NT2/D1 (cell line): ENCODE data around the gene IL24.

Experiments
- DNase-seq: peaks from one replicate; pipeline ENCODE4 v3.0.0-alpha.2; 2011; ENCODE audit warnings: low read depth, low spot score
- H3K27me3 ChIP-seq: 2 replicates; pipeline ENCODE4 v1.6.0; 2011; ENCODE audit warnings: mild to moderate bottlenecking; ENCODE audit not compliant: insufficient read length, insufficient read depth
- H3K36me3 ChIP-seq: 2 replicates; pipeline ENCODE4 v1.6.1; 2011; ENCODE audit warnings: mild to moderate bottlenecking, low read length, mixed read lengths; ENCODE audit not compliant: insufficient read depth, insufficient read length
- H3K4me1 ChIP-seq: 2 replicates; pipeline ENCODE4 v1.5.1; 2011; ENCODE audit not compliant: insufficient read depth, insufficient read length
- H3K4me3 ChIP-seq: 2 replicates; pipeline ENCODE4 v1.5.1; 2011; ENCODE audit warnings: low read depth; ENCODE audit not compliant: insufficient read length
- H3K9ac ChIP-seq: 2 replicates; pipeline ENCODE4 v1.6.0; 2011; ENCODE audit warnings: low read depth; ENCODE audit not compliant: insufficient read length
- H3K9me3 ChIP-seq: 2 replicates; pipeline ENCODE4 v1.5.1; 2011; ENCODE audit warnings: mild to moderate bottlenecking, low read length; ENCODE audit not compliant: insufficient read depth
- SUZ12 ChIP-seq: IDR thresholded peaks from 2 replicates; pipeline ENCODE4 v1.6.1; 2011; ENCODE audit not compliant: insufficient read length, insufficient read depth; ENCODE audit errors: extremely low read depth
- YY1 ChIP-seq: IDR thresholded peaks from 2 replicates; pipeline ENCODE4 v1.6.1; 2011; ENCODE audit not compliant: insufficient read length, insufficient read depth
- ZNF274 ChIP-seq: IDR thresholded peaks from 2 replicates; pipeline ENCODE4 v1.6.1; 2011; ENCODE audit warnings: mild to moderate bottlenecking, low read depth, low read length

Gene IL24

DNA sequence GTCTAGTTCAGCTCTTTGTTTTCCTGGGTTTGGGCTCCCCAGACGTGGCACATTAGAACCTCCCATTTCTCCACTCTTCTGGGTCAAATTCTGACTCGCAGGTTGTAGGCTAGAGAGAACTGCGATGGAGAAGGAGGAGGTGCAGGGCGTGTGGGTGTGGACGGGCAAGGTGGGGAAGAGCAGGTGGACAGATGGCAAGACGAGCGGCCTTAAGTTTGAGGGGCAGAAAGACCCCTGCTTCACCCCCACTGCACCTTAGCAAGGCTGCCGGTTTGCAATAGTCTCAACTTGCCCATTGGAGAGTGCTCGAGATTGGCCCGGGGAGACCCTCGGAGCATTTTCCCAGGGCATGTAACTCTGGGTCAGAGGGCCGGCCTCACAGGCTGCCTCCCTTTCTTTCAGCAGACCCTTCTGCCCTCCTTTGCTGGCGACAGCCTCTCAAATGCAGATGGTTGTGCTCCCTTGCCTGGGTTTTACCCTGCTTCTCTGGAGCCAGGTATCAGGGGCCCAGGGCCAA, 1.7 kb downstream of the IL24 start:
- no peaks in the 10 kb centered on the region for H3K36me3 ChIP-seq
- H3K4me1 ChIP-seq = peaks cover 8% of the 10 kb centered on the region
- DNase-seq = no peak
- no peaks in the 10 kb centered on the region for H3K9me3 ChIP-seq
- no peak overlapping the region for H3K4me3 ChIP-seq
- H3K27me3 ChIP-seq = no peaks in the 10 kb centered on the region
- no peak for TF ChIP-seq ZNF274
- TF ChIP-seq YY1 = no peak
- no peak for TF ChIP-seq SUZ12
- no peak overlapping the region for H3K9ac ChIP-seq

DNA sequence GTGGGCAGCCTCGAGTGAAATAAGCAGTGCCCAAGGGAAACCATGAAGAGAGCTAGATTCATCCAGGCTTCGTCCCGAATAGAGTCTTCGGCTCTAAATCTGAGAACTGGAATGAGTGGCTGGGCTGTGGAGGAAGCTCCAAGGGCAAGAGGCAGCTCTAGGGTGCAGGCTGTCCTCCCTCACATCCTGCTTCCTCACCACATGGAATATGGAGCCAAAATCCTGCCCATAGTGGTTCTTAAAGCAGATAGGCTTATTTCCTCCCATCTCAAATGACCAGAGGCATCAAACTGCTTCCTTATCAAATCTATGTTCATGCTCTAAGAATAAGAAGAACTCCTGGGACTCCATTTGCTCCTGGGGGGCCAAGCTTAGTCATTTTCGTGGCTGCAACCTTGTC, 2.5 kb downstream of the IL24 start:
- H3K4me1 ChIP-seq = peaks cover 8% of the 10 kb centered on the region

DNA sequence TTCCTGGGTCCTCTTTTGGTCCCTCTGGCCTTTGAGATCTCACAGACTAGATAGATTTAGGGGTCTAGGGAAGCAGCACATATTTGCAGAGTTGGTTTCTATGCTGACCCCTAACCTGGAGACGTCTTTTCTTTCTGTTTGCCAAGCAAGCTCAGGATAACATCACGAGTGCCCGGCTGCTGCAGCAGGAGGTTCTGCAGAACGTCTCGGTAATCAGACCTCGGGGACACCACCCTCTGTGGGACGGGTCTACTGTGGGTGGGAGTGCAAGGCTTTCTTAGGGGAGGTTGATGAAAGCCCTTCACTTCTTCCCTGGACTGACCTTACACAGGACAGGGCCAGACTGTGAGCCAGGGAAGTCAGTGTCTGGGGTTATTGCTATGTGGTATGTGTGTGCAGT, 2.9 kb downstream of the IL24 start:
- Histone ChIP-seq H3K36me3 (peaks cover 3% of the 10 kb centered on the region), H3K27me3 (no peaks in the 10 kb centered on the region), H3K9me3 (no peaks in the 10 kb centered on the region), H3K9ac (no peak overlapping the region), H3K4me3 (no peak overlapping the region), H3K4me1 (peaks cover 6% of the 10 kb centered on the region)
- DNase-seq = no peak
- TF ChIP-seq SUZ12 = no peak
- no peak for TF ChIP-seq YY1
- no peak for TF ChIP-seq ZNF274

More for the DNA sequence above, 2.5 kb downstream of the IL24 start:
- Histone ChIP-seq H3K4me3 (no peak overlapping the region), H3K9me3 (no peaks in the 10 kb centered on the region), H3K36me3 (peaks cover 3% of the 10 kb centered on the region), H3K9ac (no peak overlapping the region), H3K27me3 (no peaks in the 10 kb centered on the region)
- no peak for TF ChIP-seq SUZ12
- no peak for TF ChIP-seq YY1
- TF ChIP-seq ZNF274 = no peak
- no peak for DNase-seq

DNA sequence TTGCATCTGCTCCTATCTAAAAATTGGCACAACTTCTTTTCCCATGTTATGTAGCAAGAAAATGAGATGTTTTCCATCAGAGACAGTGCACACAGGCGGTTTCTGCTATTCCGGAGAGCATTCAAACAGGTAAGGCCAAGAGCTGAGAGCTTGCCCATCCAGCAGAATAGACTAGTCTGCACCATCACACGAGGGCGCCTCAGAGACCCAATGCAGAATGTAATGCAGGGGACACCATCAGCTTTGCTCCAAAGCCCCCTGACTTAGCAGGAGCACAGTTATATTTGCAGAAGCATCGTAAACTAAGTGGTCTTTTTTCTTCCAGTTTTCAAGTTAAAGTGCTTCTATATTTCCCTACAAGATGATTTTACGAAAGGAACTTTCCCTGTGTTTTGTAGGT, 4.7 kb downstream of the IL24 start:
- Histone ChIP-seq H3K36me3 (peaks cover 3% of the 10 kb centered on the region), H3K4me3 (no peak overlapping the region), H3K9me3 (no peaks in the 10 kb centered on the region), H3K9ac (no peak overlapping the region), H3K4me1 (peaks cover 3% of the 10 kb centered on the region), H3K27me3 (no peaks in the 10 kb centered on the region)
- TF ChIP-seq ZNF274 = no peak
- no peak for TF ChIP-seq YY1
- no peak for TF ChIP-seq SUZ12
- DNase-seq = no peak

DNA sequence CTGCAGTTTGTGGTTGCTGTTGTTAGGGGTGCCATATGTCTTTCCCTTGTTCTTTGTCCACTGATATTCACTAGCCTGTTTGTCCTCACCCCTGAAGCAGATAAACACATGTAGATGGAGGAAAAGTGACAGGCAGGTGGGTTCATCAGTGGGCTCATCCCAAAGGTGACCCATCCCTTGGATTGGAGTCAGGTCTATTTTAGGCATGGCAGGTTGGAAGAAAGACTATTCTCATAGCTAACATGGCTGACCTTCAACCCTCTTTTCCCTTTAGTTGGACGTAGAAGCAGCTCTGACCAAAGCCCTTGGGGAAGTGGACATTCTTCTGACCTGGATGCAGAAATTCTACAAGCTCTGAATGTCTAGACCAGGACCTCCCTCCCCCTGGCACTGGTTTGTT, 5.5 kb downstream of the IL24 start:
- Histone ChIP-seq H3K27me3 (peaks cover 2% of the 10 kb centered on the region), H3K36me3 (peaks cover 3% of the 10 kb centered on the region), H3K9ac (no peak overlapping the region), H3K4me1 (peaks cover 5% of the 10 kb centered on the region), H3K9me3 (no peaks in the 10 kb centered on the region), H3K4me3 (no peak overlapping the region)
- no peak for DNase-seq
- no peak for TF ChIP-seq SUZ12
- no peak for TF ChIP-seq YY1
- no peak for TF ChIP-seq ZNF274

DNA sequence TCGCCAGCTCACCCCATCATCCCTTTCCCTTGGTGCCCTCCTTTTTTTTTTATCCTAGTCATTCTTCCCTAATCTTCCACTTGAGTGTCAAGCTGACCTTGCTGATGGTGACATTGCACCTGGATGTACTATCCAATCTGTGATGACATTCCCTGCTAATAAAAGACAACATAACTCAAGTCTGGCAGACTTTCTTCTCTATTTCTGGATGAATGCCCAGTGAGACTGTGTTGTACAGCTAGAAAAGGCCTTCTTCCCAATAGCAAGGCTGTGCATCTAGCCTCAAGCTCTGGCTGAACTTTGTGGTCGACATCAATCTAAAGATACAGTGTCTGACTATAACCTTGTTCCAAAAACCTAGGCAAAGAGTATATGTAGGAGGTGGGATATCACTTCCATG, 6.4 kb downstream of the IL24 start:
- Histone ChIP-seq H3K9me3 (no peaks in the 10 kb centered on the region), H3K9ac (no peak overlapping the region), H3K4me1 (peaks cover 5% of the 10 kb centered on the region), H3K4me3 (no peak overlapping the region), H3K36me3 (peaks cover 3% of the 10 kb centered on the region), H3K27me3 (peaks cover 12% of the 10 kb centered on the region)
- no peak for TF ChIP-seq YY1
- no peak for TF ChIP-seq ZNF274
- TF ChIP-seq SUZ12 = no peak
- no peak for DNase-seq

DNA sequence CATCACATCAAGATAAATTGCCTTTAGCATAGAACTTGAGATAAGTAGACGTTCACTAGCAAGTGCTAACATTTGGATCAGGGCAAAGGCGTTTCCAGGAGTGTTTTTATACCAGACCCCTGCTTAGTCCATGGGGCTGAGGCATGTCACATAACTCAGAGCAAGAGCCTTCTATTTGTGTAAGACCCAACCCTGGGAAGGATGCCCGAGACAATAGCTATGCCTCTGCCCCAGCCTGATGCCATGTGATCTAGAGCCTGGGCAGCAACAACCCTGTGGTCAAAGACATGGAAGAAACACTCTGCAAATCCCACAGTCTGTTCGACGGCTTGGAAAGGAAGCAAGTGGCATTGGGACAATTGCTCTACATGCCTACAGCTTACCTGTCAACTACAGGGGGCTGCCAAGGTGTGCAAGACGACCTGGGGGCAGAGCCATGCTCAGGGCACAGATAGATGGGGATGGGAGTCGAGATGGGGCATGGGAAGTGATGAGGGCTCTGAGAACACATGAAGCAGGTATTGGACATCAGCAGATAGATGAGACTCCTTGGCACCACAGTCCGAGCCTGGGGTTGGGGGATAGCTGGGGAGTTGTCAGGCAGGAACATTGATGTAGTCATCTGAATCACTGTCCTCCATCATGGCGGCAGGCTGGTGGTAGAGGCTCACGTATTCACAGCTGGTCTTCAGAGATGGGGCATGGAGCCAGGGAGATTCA, 7.3 kb downstream of the IL24 start:
- Histone ChIP-seq H3K9me3 (no peaks in the 10 kb centered on the region), H3K36me3 (peaks cover 3% of the 10 kb centered on the region), H3K4me1 (peaks cover 2% of the 10 kb centered on the region), H3K4me3 (no peak overlapping the region), H3K27me3 (peaks cover 20% of the 10 kb centered on the region), H3K9ac (no peak overlapping the region)
- TF ChIP-seq SUZ12 = no peak
- TF ChIP-seq YY1 = no peak
- TF ChIP-seq ZNF274 = no peak
- DNase-seq = no peak
